SU-DHL-6 (cell line): Measurements from ENCODE around the gene RSPO3.

Experiments
- H2AFZ ChIP-seq: fragments of 200-600 bp; sonication (generic); 2 replicates; pipeline ENCODE4 v1.6.1; 2014; ENCODE audit warnings: low read depth, mild to moderate bottlenecking, moderate library complexity, mixed read lengths, antibody characterized with exemption, low read length; ENCODE audit not compliant: severe bottlenecking
- H3F3A ChIP-seq: fragments of 200-600 bp; shearing (Covaris generic); 2 replicates; pipeline ENCODE4 v1.6.0; 2016; ENCODE audit warnings: antibody characterized with exemption, mild to moderate bottlenecking; ENCODE audit not compliant: insufficient read depth
- H3K27ac ChIP-seq: fragments of 200-600 bp; sonication (generic); 2 replicates; pipeline ENCODE4 v1.5.1; 2016; ENCODE audit warnings: low read depth, mild to moderate bottlenecking, low read length, moderate library complexity, mixed read lengths
- H3K27me3 ChIP-seq: fragments of 200-600 bp; sonication (generic), shearing (Covaris generic); 2 replicates; pipeline ENCODE4 v1.6.0; 2014; ENCODE audit warnings: mild to moderate bottlenecking, low read length
- H3K36me3 ChIP-seq: fragments of 200-600 bp; sonication (generic); 2 replicates; pipeline ENCODE4 v1.6.1; 2014; ENCODE audit warnings: mild to moderate bottlenecking, low read length, mixed read lengths
- H3K4me2 ChIP-seq: fragments of 300-600, 200-600 bp; shearing (Covaris generic), sonication (generic); 2 replicates; pipeline ENCODE4 v1.6.0; 2014; ENCODE audit warnings: low read length, low read depth, mild to moderate bottlenecking; ENCODE audit not compliant: poor library complexity, severe bottlenecking
- H3K4me3 ChIP-seq: fragments of 200-600 bp; sonication (generic); 2 replicates; pipeline ENCODE4 v1.5.1; 2014; ENCODE audit warnings: antibody characterized with exemption, low read length, mild to moderate bottlenecking, mixed read lengths; ENCODE audit not compliant: insufficient read depth, poor library complexity, severe bottlenecking
- H3K79me2 ChIP-seq: fragments of 200-600 bp; sonication (generic); 2 replicates; pipeline ENCODE4 v1.6.1; 2014; ENCODE audit warnings: mild to moderate bottlenecking, low read length, moderate library complexity; ENCODE audit not compliant: insufficient read depth
- H3K9ac ChIP-seq: fragments of 200-600 bp; sonication (generic); 2 replicates; pipeline ENCODE4 v1.7.0; 2014; ENCODE audit warnings: mild to moderate bottlenecking, low read length
- H3K9me2 ChIP-seq: fragments of 200-600 bp; sonication (generic); replicated peaks from 2 replicates; pipeline ENCODE4 v1.6.1; 2014; ENCODE audit warnings: low read length; ENCODE audit not compliant: insufficient read depth
- H3K9me3 ChIP-seq: fragments of 200-600 bp; sonication (generic); 2 replicates; pipeline ENCODE4 v1.6.1; 2014; ENCODE audit warnings: low read length, mixed read lengths; ENCODE audit not compliant: insufficient read depth
- H4K20me1 ChIP-seq: fragments of 200-600 bp; sonication (generic); 2 replicates; pipeline ENCODE4 v1.6.1; 2014; ENCODE audit warnings: low read depth, mild to moderate bottlenecking, antibody characterized with exemption, low read length, moderate library complexity, mixed read lengths
- EZH2phosphoT487 ChIP-seq: fragments of 200-600 bp; sonication (generic), shearing (Covaris generic); conservative IDR thresholded peaks from 2 replicates; pipeline ENCODE4 v1.6.1; 2018; ENCODE audit warnings: mild to moderate bottlenecking, antibody characterized with exemption, low read length, moderate library complexity, mixed read lengths
- TF ChIP-seq, protein P1 (sequence below): fragments of 200-600 bp; sonication (generic); IDR thresholded peaks from one replicate; pipeline ENCODE4 v1.5.1; 2017; ENCODE audit warnings: antibody characterized with exemption, mild to moderate bottlenecking, low read length, moderate library complexity; ENCODE audit not compliant: insufficient read depth, poor library complexity, severe bottlenecking

Gene RSPO3

DNA sequence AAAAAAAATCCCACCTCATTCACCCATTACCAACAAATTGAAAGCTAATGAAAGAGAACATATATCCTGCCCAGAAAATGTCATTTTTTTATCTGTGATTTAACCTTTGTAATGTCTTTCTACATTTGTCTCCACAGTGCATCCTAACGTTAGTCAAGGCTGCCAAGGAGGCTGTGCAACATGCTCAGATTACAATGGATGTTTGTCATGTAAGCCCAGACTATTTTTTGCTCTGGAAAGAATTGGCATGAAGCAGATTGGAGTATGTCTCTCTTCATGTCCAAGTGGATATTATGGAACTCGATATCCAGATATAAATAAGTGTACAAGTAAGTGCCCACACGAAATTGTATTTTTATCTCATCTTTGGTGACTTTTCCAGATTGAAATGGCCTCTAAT, 30.0 kb downstream of the RSPO3 start:
- Histone ChIP-seq H3F3A (no peaks in the 10 kb centered on the region), H4K20me1 (no peaks in the 10 kb centered on the region), H3K36me3 (no peaks in the 10 kb centered on the region), H3K9me2 (peaks cover 5% of the 10 kb centered on the region; the same call in 1 of the 2 replicates), H3K4me3 (no peak overlapping the region), H3K9me3 (no peaks in the 10 kb centered on the region), H3K4me2 (no peak overlapping the region), H3K79me2 (no peaks in the 10 kb centered on the region), H3K27me3 (no peaks in the 10 kb centered on the region), H2AFZ (no peak overlapping the region), H3K9ac (no peak overlapping the region), H3K27ac (no peak overlapping the region)
- TF ChIP-seq, protein P1, sequence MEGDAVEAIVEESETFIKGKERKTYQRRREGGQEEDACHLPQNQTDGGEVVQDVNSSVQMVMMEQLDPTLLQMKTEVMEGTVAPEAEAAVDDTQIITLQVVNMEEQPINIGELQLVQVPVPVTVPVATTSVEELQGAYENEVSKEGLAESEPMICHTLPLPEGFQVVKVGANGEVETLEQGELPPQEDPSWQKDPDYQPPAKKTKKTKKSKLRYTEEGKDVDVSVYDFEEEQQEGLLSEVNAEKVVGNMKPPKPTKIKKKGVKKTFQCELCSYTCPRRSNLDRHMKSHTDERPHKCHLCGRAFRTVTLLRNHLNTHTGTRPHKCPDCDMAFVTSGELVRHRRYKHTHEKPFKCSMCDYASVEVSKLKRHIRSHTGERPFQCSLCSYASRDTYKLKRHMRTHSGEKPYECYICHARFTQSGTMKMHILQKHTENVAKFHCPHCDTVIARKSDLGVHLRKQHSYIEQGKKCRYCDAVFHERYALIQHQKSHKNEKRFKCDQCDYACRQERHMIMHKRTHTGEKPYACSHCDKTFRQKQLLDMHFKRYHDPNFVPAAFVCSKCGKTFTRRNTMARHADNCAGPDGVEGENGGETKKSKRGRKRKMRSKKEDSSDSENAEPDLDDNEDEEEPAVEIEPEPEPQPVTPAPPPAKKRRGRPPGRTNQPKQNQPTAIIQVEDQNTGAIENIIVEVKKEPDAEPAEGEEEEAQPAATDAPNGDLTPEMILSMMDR: no peak
- TF ChIP-seq EZH2phosphoT487: no peak

DNA sequence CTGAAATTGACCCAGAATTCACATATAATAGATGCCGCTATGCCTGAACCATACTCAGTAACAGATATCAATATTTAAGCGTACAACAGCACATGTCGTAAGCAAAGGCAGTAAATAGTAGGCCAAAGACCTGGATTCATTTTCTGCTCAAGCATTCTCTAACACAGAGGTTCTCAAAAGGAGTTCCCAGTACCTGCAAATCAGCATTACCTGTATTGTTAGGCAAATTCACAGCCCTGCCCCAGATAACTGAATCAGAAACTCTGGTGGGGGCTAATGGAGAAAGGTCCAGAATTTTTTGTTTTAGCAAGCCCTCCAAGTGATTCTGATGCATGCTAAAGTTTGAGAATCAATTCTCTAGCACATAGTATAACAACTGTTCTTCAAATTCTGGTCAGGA, 36.0 kb downstream of the RSPO3 start:
- Histone ChIP-seq H3K36me3 (no peaks in the 10 kb centered on the region), H3K4me2 (no peak overlapping the region), H3K9me2 (no peaks in the 10 kb centered on the region), H3K79me2 (no peaks in the 10 kb centered on the region), H3K9ac (no peak overlapping the region), H3F3A (no peaks in the 10 kb centered on the region), H4K20me1 (no peaks in the 10 kb centered on the region), H3K9me3 (no peaks in the 10 kb centered on the region), H2AFZ (no peak overlapping the region), H3K27me3 (no peaks in the 10 kb centered on the region), H3K27ac (no peak overlapping the region), H3K4me3 (no peak overlapping the region)
- TF ChIP-seq EZH2phosphoT487: no peak
- TF ChIP-seq, protein P1: no peak

DNA sequence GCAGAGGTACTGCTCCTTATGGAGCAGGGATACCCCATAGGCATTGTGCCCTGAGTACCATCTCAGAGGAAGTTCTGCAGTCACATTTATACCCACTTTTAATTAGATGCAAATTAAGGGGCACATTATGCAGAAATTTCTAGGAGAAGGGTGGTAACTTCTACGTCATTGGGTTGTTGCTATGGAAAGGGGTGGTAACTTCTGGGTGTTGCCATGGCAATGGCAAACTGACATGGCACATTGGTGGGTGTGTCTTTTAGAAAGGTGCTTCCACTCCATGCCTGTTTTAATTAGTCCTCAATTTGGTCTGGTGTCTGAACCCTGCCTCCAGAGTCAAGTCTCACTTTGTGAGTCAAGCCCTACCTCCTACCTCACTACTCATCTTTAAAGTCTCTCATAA, 42.0 kb downstream of the RSPO3 start:
- Histone ChIP-seq H3K27me3 (no peaks in the 10 kb centered on the region), H3K4me2 (no peak overlapping the region), H2AFZ (no peak overlapping the region), H3K36me3 (no peaks in the 10 kb centered on the region), H4K20me1 (no peaks in the 10 kb centered on the region), H3K9me3 (no peaks in the 10 kb centered on the region), H3K27ac (no peak overlapping the region), H3K9me2 (no peaks in the 10 kb centered on the region), H3K4me3 (no peak overlapping the region), H3K9ac (no peak overlapping the region), H3F3A (no peaks in the 10 kb centered on the region), H3K79me2 (no peaks in the 10 kb centered on the region)
- TF ChIP-seq, protein P1: no peak
- TF ChIP-seq EZH2phosphoT487: no peak
